ENCODE data around the gene CCDC198.

CCDC198 gene

GRCh38 chr14:57464008-57464730 is 29.5 kb downstream of the CCDC198 start:
- no peak for DNase-seq

GRCh38 chr14:57462551-57462950 is 31.1 kb downstream of the CCDC198 start:
- DNase-seq: no peak

DNA sequence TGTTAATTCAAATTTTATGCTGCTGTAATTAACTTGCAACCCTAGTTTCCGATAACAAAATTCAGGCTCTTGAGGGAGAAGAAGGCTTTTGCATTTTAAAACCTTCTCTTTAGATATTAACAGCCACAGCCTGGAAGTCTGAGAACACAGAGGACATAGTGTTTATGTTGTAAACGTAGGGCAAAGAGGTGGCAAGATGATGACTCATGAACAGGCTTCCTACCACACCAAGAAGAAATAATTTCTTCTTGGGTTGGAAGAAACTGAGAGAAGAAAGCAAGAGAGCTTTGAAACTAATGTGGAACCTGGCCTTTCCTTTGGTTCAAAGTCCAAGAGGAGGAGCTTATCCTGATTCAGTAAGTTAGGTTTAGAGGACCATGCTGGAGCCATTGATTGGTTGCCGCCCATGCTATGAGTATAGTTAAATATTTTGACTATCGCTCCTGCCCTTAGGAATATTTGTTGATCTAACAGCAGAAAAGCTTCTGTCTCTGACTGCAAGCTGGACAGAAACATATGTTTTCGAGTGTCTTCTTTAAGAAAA is 31.8 kb downstream of the CCDC198 start:
- no peak for DNase-seq

- no peak for DNase-seq
Measured at GRCh38 chr14:57435923-57436322, 57.7 kb downstream of the CCDC198 start.

GRCh38 chr14:57420986-57421385 is 72.7 kb downstream of the CCDC198 start:
- no peak for DNase-seq

DNA sequence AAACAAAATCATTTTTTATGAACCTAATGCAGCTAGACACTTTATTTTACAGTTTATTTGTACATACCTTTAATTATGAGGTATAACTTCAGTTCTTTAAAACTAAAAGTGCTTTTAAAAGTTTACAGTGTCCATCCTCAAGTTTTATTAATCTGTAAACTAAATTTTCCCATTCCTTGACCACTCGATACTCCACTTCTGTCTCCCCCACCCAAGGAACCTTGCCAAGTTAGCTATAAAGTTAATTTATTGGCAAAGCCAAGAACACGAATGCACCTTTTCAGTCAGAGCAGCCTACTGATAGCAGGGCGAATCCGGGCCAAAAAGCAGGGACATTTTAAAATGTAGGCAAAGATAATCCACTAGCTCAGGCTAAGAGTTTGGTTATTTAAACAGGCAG is 73.6 kb downstream of the CCDC198 start:
- DNase-seq: no peak

Measured in anterior cingulate cortex (tissue), 58 donors.